NOMO-1 treated with dmso at 0.1 percent for 144 hours (cell line): ENCODE data around the gene PCBP3.
"Not testable (repeated sequence)": the region's sequence is repeated elsewhere in the genome, so short reads cannot be mapped to it uniquely, and the experiment has no call there.

Experiments
- DNase-seq: peaks from one replicate; lab custom pipeline; 2025; ENCODE audit not compliant: unreplicated experiment; lab: John Stamatoyannopoulos, UW

Gene PCBP3

GRCh38 chr21:45613396-45613795 is 30.1 kb upstream of the PCBP3 start:
- DNase-seq: no peak

DNA sequence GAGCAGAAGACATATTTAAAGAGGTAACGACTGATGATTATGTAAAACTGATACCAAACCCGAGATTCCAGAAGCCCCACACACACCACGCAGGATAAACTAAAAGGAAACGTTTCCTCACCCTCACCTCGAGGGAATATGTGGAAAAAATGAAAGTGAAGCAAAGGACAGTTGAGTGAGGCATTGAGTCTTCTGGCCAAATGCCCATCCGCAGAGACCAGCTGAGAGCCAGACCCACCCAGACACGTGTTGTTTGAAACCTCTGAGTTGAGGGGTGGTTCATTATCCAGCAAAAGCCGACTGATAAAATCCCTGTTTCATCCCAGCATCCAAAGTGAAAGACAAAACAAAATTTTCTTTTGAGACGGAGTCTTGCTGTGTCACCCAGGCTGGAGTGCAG is 29.6 kb upstream of the PCBP3 start:
- no peak for DNase-seq

DNA sequence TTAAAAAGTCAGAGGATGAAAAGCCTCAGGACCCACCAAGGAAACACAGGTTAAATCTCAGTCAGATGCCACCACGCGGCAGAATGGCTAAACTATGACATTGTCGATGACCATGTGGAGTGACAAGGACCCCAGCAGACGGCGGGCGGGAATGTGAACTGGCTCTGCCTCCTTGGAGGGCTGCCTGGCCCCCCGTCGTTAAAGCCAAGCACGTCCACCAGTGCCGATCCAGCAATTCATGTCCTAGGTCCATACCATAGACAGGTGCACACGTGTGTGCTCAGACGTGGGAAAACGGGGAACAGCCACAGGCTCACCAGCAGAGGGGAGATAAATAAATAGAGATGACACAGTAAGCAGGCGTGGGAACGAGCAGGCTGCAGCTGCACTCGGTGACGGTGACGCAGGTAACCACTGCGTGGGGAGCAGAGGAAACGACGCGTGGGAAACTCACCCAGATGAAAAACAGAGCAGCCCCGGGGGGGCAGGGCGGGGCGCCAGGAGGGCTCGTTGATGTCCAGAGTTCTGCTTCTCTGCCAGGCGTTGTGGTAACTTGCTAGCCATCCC is 28.3 kb upstream of the PCBP3 start:
- no peak for DNase-seq

DNA sequence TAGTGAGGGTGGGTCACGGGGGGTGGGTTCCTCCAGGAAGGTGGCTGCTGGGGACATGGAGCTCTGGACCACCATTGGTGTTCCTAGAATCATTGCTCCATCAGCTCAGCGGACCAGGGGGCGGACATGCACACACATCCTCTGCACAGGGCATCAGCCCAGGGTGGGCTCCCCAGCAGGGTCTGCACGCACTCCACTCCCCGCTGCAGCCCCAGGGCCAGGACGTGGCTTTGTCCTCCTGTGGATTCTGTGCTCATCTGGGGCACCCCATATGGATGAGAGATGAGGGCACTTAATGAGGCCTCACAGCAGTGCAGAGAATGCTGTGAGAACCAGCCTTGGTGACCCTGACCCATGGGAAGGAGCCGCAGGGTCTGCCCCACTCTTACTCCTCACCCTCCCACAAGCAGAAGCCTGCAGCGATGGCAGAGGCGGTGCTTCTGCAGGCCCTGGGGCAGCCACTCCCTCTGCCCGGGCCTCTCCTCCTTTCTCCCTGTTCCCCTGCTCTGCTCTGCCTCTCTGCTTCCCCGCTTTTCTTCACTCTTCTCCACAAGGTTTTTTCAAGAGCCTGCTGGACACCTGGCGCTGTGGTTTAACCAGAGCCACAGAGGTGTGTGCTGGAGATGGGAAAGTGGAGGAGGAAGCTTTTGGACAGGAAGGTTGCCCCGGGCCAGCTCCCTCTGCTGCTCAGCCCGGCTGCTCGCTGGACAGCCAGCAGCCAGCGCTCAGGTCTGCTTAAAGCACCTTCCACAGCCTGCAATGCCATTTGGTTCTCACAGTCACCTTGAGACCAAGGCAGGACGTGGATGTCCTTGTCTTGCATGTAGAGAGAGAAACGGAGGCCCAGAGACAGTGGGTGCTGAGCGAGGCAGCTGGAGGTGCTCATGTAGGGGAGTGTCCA is 26.3 kb upstream of the PCBP3 start:
- no peak for DNase-seq

GRCh38 chr21:45618287-45618686 is 25.2 kb upstream of the PCBP3 start:
- DNase-seq: no peak

DNA sequence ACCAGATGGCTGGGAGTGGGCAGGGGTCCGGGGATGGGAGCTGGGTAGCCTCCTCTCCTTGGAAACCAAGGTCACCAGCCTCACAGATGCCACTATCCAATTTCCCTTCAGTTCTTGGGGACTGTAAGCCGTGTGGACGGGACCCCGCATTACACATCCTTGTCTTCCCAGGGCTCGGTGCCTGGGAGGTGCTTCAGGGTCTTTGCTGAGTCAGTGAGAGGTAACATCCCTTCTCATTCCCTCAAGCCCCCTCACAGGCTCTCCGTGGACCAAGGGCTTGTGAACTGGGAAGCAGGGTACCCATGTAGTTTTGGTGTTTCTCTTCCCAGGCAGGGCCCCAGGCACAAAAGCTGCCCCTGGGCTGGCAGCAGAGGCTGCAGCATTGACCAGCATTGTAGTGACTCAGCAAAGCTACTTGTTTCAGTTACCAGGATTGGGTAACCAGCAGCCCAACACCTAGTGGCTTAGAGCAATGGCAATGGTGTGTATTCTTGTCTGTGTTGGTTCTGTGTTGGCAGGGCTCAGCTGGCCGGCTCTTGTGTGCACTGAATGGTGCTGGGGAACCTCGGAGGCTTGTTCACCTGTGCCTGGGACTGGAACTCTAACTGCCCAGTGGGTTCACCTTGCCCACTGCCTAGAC is 24.6 kb upstream of the PCBP3 start:
- peak; percentile 17 for DNase-seq

- no peak for DNase-seq
These were observed 23.2 kb upstream of the PCBP3 start for GRCh38 chr21:45620201-45620923.

- DNase-seq: not testable (repeated sequence)
These were observed 21.8 kb upstream of the PCBP3 start for GRCh38 chr21:45621435-45622331.

DNA sequence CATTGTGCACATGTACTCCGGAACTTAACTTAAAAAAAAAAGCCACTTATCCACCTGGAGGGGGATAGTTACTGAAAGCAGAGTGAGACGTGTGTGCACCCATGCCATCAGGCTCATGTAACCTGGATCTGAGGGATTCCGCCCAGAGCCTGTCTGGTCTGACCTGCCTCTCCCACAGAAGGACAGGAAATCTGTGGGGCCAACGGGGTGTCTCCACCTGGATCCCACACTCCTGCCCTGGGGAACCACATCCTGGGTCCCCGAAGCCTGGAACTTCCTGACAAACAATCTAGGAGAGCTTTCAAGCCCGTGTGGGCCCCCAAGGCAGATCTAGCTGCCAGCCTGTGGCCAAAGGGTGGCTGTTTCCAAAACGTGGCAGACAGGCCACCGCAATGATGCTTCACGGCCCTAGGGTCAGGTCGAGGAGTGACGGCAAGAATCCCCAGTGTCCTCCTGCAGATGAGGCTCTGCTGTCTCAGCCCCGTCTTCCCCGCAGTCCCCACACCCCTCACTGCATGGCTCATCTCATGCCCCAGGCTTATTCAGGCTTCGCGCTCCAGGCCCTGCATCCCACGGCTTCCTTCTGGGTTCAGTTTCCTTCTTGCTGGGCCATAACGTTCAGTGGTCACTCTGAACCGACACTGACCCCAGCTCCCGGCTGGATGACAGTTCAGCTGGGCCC is 21.0 kb upstream of the PCBP3 start:
- no peak for DNase-seq

- no peak for DNase-seq
These were observed 20.1 kb upstream of the PCBP3 start for GRCh38 chr21:45623436-45623835.

- not testable (repeated sequence) for DNase-seq
These were observed 17.4 kb upstream of the PCBP3 start for GRCh38 chr21:45626127-45626526.

- no peak for DNase-seq
These were observed 14.2 kb upstream of the PCBP3 start for GRCh38 chr21:45629046-45629981.

GRCh38 chr21:45630066-45630694 is 13.3 kb upstream of the PCBP3 start:
- DNase-seq: no peak

GRCh38 chr21:45630876-45631275 is 12.6 kb upstream of the PCBP3 start:
- no peak for DNase-seq

DNA sequence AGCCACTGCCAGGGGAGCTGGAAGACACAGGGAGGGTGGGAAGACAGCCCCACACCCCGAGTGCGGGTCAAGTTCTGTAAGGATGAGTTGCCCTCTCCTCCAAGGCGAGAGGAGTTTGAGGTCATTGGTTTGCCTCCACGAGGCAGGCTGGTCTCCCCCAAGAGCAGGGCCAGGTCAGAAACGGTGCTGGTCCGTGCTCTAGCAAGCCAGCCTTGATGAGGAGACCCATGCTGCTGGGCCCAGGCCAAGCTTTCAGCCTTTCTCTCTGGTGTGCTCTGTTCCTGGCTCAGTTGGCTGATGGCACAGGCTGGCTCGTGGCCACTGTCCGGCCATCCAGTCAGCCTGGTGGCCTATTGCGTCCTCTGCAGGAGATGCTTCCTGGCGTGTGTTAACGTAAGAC is 12.0 kb upstream of the PCBP3 start:
- no peak for DNase-seq

- DNase-seq: no peak
These were observed 11.4 kb upstream of the PCBP3 start for GRCh38 chr21:45632160-45632559.

DNA sequence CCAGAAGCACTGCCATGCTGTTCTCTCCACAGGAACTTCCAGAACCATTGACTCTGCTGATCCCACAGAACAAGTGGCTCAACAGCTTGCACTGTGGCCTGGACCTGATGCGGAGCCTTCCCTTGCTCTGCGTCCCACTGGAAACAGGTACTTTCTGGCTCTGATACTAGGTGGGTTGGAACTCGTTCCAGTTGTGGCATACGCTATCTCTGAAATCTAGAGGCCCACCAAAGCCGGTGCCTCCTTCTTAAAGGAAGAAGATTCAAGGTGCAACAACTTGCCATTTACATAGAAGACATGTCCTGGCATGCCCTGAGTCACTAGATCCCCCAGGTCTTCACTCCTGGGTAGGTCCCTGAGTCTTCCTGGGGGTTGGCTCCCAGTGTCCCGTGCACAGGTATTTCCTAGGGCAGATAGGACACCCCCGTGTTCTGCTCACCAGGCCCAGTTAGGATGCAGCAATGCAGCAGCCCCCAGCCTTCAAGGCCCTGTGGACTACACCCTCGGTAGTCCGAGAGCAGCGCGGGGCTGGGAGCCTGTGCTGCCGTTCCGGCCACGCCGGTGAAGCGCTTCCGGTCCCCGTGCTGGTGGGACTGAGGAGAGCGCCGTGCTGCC is 10.8 kb upstream of the PCBP3 start:
- no peak for DNase-seq
